ENCODE results near the gene ZACN. TPM values are rescaled to one million over a fixed set of nuclear protein-coding genes. Genes with fewer than 3 reads are reported as not detected.

Gene ZACN
- polyA plus RNA-seq, 1 of the 3 experiments (the other 2 are of a cell fraction), result not detected

GRCh38 chr17:76088868-76089576 is 10.0 kb downstream of the ZACN start:
- CTCF ChIA-PET, result interaction anchor here (0.7 to 3.2 kb wide), 9 partner anchors 9 to 184 kb away, joined by 3 to 10 read pairs (median 3); partner anchors contain the start of genes GALR2, MRPL38 and ZACN
- peaks cover 38 to 96% of the 10 kb centered on the region in 2 experiments for H3K36me3 ChIP-seq (replicated peaks in 1 of 2; ENCODE audit: control insufficient read depth in 1 of 2, insufficient read depth in 2 of 2, low read length in 1 of 2)

More at GRCh38 chr17:76088868-76089576, 10.0 kb downstream of the ZACN start:
- POLR2A ChIA-PET, result interaction anchor here (1.4 kb wide), 1 partner anchor 9 kb away, joined by 8 read pairs; no protein-coding TSS in a partner anchor
- H3K4me1 ChIP-seq (ENCODE audit: control insufficient read depth in 1 of 2, insufficient read depth in 2 of 2, low read depth in 1 of 2, low read length in 1 of 2), result no peaks in the 10 kb centered on the region
- H3F3A ChIP-seq (replicated peaks; ENCODE audit: insufficient read depth), result no peaks in the 10 kb centered on the region
- no peak overlapping the region for H3K9ac ChIP-seq
- H3K9me2 ChIP-seq, result no peaks in the 10 kb centered on the region
- no peak overlapping the region for H3K4me2 ChIP-seq
- no peaks in the 10 kb centered on the region for H3K27me3 ChIP-seq (ENCODE audit: insufficient read depth)
- H2AFZ ChIP-seq (ENCODE audit: low read depth), result no peak overlapping the region
- WGBS (ENCODE audit: low lambda C conversion rate), result 96% methylated on average over 13 of the region's 25 CpGs
- H3K27ac ChIP-seq (ENCODE audit: low read depth in 2 of 2, low read length in 1 of 2), result no peak overlapping the region
- no peak overlapping the region for H3K4me3 ChIP-seq (ENCODE audit: low read depth in 2 of 2, low read length in 1 of 2)
- no peaks in the 10 kb centered on the region; the same call in 1 of the 2 replicates for H3K79me2 ChIP-seq (ENCODE audit: insufficient read depth)
- H3K9me3 ChIP-seq, result no peaks in the 10 kb centered on the region
- DNase-seq, result peak; percentile 22
- no peaks in the 10 kb centered on the region for H4K20me1 ChIP-seq (ENCODE audit: insufficient read depth)
- TF ChIP-seq JUND (IDR thresholded peaks at IDR 0.05), result no peak
- no peak for TF ChIP-seq RXRA (IDR thresholded peaks at IDR 0.05; ENCODE audit: borderline replicate concordance, low read depth)
- TF ChIP-seq FOSL2 (IDR thresholded peaks at IDR 0.05; ENCODE audit: borderline replicate concordance, low read depth), result no peak
- TF ChIP-seq SIN3A (IDR thresholded peaks at IDR 0.05; ENCODE audit: borderline replicate concordance, low read depth, low read length), result no peak
- no peak for TF ChIP-seq NRF1 (IDR thresholded peaks at IDR 0.05; ENCODE audit: low read depth, low read length)
- no peak for TF ChIP-seq EP300 (IDR thresholded peaks at IDR 0.05; ENCODE audit: borderline replicate concordance in 1 of 2, low read depth in 1 of 2, low read length in 1 of 2)
- no peak for TF ChIP-seq TCF12 (IDR thresholded peaks at IDR 0.05)
- TF ChIP-seq, protein P1, sequence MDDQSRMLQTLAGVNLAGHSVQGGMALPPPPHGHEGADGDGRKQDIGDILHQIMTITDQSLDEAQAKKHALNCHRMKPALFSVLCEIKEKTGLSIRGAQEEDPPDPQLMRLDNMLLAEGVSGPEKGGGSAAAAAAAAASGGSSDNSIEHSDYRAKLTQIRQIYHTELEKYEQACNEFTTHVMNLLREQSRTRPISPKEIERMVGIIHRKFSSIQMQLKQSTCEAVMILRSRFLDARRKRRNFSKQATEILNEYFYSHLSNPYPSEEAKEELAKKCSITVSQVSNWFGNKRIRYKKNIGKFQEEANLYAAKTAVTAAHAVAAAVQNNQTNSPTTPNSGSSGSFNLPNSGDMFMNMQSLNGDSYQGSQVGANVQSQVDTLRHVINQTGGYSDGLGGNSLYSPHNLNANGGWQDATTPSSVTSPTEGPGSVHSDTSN (IDR thresholded peaks at IDR 0.05), result no peak
- no peak for TF ChIP-seq EZH2phosphoT487 (IDR thresholded peaks at IDR 0.05; ENCODE audit: borderline replicate concordance, low read depth)
- no peak for TF ChIP-seq MXI1 (IDR thresholded peaks at IDR 0.05; ENCODE audit: low read depth, low read length)
- no peak for TF ChIP-seq CTCF (IDR thresholded peaks at IDR 0.05)
